SK-N-SH treated with all-trans-retinoic acid at 6 μM for 48 hours (cell line): ENCODE data around the gene LMBR1.

Experiments
- ATAC-seq: fragments of 200-7000 bp; cut with Tn5 transposase; 3 replicates; pipeline ENCODE4 v1.9.1; 2020; ENCODE audit warnings: mild to moderate bottlenecking, moderate library complexity
- ARNTL ChIP-seq: fragments of 450-650 bp; formaldehyde crosslinking; IDR thresholded peaks from 2 replicates; pipeline ENCODE4 v1.5.0; 2020; ENCODE audit warnings: low read depth, mild to moderate bottlenecking, moderate library complexity, borderline replicate concordance
- BACH2 ChIP-seq: fragments of 250-450 bp; sonication (Bioruptor Pico); IDR thresholded peaks from 2 replicates; pipeline ENCODE4 v1.9.0; 2021; ENCODE audit warnings: mild to moderate bottlenecking, borderline replicate concordance
- CREB5 ChIP-seq: fragments of 250-450 bp; sonication (Bioruptor Pico); IDR thresholded peaks from 2 replicates; pipeline ENCODE4 v1.5.1; 2020; ENCODE audit warnings: low read depth, mild to moderate bottlenecking, moderate library complexity
- CSDC2 ChIP-seq: fragments of 250-450 bp; sonication (Bioruptor Pico); IDR thresholded peaks from 2 replicates; pipeline ENCODE4 v1.5.0; 2020; ENCODE audit warnings: mild to moderate bottlenecking, moderate library complexity
- CSRNP3 ChIP-seq: fragments of 250-450 bp; sonication (Bioruptor Pico); IDR thresholded peaks from 2 replicates; pipeline ENCODE4 v1.5.1; 2021; ENCODE audit warnings: mild to moderate bottlenecking, moderate library complexity
- ESRRG ChIP-seq: fragments of 250-450 bp; sonication (Bioruptor Pico); IDR thresholded peaks from 2 replicates; pipeline ENCODE4 v1.6.1; 2021; ENCODE audit warnings: mild to moderate bottlenecking
- GLIS3 ChIP-seq: fragments of 250-450 bp; sonication (Bioruptor Pico); IDR thresholded peaks from 2 replicates; pipeline ENCODE4 v1.5.0; 2020; ENCODE audit warnings: mild to moderate bottlenecking, moderate library complexity
- ISL1 ChIP-seq: fragments of 250-450 bp; sonication (Bioruptor Pico); IDR thresholded peaks from 2 replicates; pipeline ENCODE4 v2.1.2; 2022; ENCODE audit warnings: mild to moderate bottlenecking, moderate library complexity
- OSR1 ChIP-seq: fragments of 250-450 bp; sonication (Bioruptor Pico); IDR thresholded peaks from 2 replicates; pipeline ENCODE4 v1.8.0; 2022; ENCODE audit warnings: moderate library complexity, mild to moderate bottlenecking, inconsistent platforms
- PATZ1 ChIP-seq: fragments of 250-450 bp; sonication (Bioruptor Pico); IDR thresholded peaks from 2 replicates; pipeline ENCODE4 v1.8.0; 2020; ENCODE audit warnings: mild to moderate bottlenecking, moderate library complexity, borderline replicate concordance
- PPARA ChIP-seq: fragments of 250-450 bp; sonication (Bioruptor Pico); IDR thresholded peaks from 2 replicates; pipeline ENCODE4 v1.5.0; 2020; ENCODE audit warnings: mild to moderate bottlenecking, borderline replicate concordance
- RARB ChIP-seq: fragments of 250-450 bp; sonication (Bioruptor Pico); IDR thresholded peaks from 2 replicates; pipeline ENCODE4 v1.8.0; 2021; ENCODE audit warnings: mild to moderate bottlenecking, moderate library complexity
- SNAI2 ChIP-seq: fragments of 250-450 bp; sonication (Bioruptor Pico); IDR thresholded peaks from 2 replicates; pipeline ENCODE4 v1.5.0; 2020; ENCODE audit warnings: mild to moderate bottlenecking, moderate library complexity
- TCF4 ChIP-seq: fragments of 250-450 bp; sonication (Bioruptor Pico); IDR thresholded peaks from 2 replicates; pipeline ENCODE4 v1.8.0; 2021; ENCODE audit warnings: mild to moderate bottlenecking, moderate library complexity, borderline replicate concordance
- TOX ChIP-seq: fragments of 250-450 bp; sonication (Bioruptor Pico); IDR thresholded peaks from 2 replicates; pipeline ENCODE4 v1.8.0; 2021; ENCODE audit warnings: mild to moderate bottlenecking, moderate library complexity, borderline replicate concordance
- ZC3H10 ChIP-seq: fragments of 250-450 bp; sonication (Bioruptor Pico); IDR thresholded peaks from 2 replicates; pipeline ENCODE4 v1.5.1; 2021; ENCODE audit warnings: mild to moderate bottlenecking, moderate library complexity
- ZFP3 ChIP-seq: fragments of 250-450 bp; sonication (Bioruptor Pico); IDR thresholded peaks from 2 replicates; pipeline ENCODE4 v1.5.0; 2020; ENCODE audit warnings: mild to moderate bottlenecking, moderate library complexity
- ZFP30 ChIP-seq: fragments of 450-650 bp; formaldehyde crosslinking; IDR thresholded peaks from 2 replicates; pipeline ENCODE4 v1.5.0; 2022; ENCODE audit warnings: mild to moderate bottlenecking, moderate library complexity
- ZNF565 ChIP-seq: fragments of 450-650 bp; formaldehyde crosslinking; conservative IDR thresholded peaks from 2 replicates; pipeline ENCODE4 v1.5.0; 2020; ENCODE audit warnings: low read depth, mild to moderate bottlenecking, moderate library complexity
- ZNF70 ChIP-seq: fragments of 450-650 bp; formaldehyde crosslinking; IDR thresholded peaks from 2 replicates; pipeline ENCODE4 v1.5.0; 2020; ENCODE audit warnings: mild to moderate bottlenecking, moderate library complexity
- ZNF8 ChIP-seq: fragments of 450-650 bp; formaldehyde crosslinking; IDR thresholded peaks from 2 replicates; pipeline ENCODE4 v1.5.0; 2020; ENCODE audit warnings: mild to moderate bottlenecking, moderate library complexity
- TF ChIP-seq, protein P1 (sequence below): fragments of 250-450 bp; sonication (Bioruptor Pico); IDR thresholded peaks from 2 replicates; pipeline ENCODE4 v1.5.0; 2020; ENCODE audit warnings: mild to moderate bottlenecking, moderate library complexity
- TF ChIP-seq, protein P2 (sequence below): fragments of 250-450 bp; sonication (Bioruptor Pico); IDR thresholded peaks from 2 replicates; pipeline ENCODE4 v1.8.0; 2021; ENCODE audit warnings: low read depth, mild to moderate bottlenecking, moderate library complexity, borderline replicate concordance

LMBR1 gene

GRCh38 chr7:156889089-156889488, 3.9 kb downstream of the LMBR1 start:
- no peak for TF ChIP-seq RARB (CRISPR knock-in tag)
- TF ChIP-seq BACH2 (CRISPR knock-in tag): no peak
- no peak for TF ChIP-seq ZC3H10 (CRISPR knock-in tag)
- TF ChIP-seq, protein P1, sequence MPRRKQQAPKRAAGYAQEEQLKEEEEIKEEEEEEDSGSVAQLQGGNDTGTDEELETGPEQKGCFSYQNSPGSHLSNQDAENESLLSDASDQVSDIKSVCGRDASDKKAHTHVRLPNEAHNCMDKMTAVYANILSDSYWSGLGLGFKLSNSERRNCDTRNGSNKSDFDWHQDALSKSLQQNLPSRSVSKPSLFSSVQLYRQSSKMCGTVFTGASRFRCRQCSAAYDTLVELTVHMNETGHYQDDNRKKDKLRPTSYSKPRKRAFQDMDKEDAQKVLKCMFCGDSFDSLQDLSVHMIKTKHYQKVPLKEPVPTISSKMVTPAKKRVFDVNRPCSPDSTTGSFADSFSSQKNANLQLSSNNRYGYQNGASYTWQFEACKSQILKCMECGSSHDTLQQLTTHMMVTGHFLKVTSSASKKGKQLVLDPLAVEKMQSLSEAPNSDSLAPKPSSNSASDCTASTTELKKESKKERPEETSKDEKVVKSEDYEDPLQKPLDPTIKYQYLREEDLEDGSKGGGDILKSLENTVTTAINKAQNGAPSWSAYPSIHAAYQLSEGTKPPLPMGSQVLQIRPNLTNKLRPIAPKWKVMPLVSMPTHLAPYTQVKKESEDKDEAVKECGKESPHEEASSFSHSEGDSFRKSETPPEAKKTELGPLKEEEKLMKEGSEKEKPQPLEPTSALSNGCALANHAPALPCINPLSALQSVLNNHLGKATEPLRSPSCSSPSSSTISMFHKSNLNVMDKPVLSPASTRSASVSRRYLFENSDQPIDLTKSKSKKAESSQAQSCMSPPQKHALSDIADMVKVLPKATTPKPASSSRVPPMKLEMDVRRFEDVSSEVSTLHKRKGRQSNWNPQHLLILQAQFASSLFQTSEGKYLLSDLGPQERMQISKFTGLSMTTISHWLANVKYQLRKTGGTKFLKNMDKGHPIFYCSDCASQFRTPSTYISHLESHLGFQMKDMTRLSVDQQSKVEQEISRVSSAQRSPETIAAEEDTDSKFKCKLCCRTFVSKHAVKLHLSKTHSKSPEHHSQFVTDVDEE (CRISPR knock-in tag): no peak
- TF ChIP-seq ZNF70 (CRISPR knock-in tag): no peak
- no peak for TF ChIP-seq TCF4 (CRISPR knock-in tag)
- no peak for TF ChIP-seq ZFP3 (CRISPR knock-in tag)
- no peak for TF ChIP-seq ZNF565 (CRISPR knock-in tag)
- TF ChIP-seq GLIS3 (CRISPR knock-in tag): no peak
- TF ChIP-seq TOX (CRISPR knock-in tag): no peak
- no peak for TF ChIP-seq ESRRG (CRISPR knock-in tag)
- TF ChIP-seq, protein P2, sequence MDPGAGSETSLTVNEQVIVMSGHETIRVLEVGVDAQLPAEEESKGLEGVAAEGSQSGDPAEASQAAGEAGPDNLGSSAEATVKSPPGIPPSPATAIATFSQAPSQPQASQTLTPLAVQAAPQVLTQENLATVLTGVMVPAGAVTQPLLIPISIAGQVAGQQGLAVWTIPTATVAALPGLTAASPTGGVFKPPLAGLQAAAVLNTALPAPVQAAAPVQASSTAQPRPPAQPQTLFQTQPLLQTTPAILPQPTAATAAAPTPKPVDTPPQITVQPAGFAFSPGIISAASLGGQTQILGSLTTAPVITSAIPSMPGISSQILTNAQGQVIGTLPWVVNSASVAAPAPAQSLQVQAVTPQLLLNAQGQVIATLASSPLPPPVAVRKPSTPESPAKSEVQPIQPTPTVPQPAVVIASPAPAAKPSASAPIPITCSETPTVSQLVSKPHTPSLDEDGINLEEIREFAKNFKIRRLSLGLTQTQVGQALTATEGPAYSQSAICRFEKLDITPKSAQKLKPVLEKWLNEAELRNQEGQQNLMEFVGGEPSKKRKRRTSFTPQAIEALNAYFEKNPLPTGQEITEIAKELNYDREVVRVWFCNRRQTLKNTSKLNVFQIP: no peak
- TF ChIP-seq CSDC2 (CRISPR knock-in tag): no peak
- no peak for TF ChIP-seq CSRNP3 (CRISPR knock-in tag)
- no peak for TF ChIP-seq OSR1 (CRISPR knock-in tag)
- TF ChIP-seq ZFP30 (CRISPR knock-in tag): no peak
- TF ChIP-seq CREB5 (CRISPR knock-in tag): no peak
- no peak for TF ChIP-seq PPARA
- TF ChIP-seq PATZ1 (CRISPR knock-in tag): no peak
- TF ChIP-seq SNAI2 (CRISPR knock-in tag): no peak
- TF ChIP-seq, all 23 proteins: peak for 0
- no peak for ATAC-seq

- TF ChIP-seq SNAI2 (CRISPR knock-in tag) (no peak), BACH2 (CRISPR knock-in tag) (no peak), ZFP3 (CRISPR knock-in tag) (no peak), GLIS3 (CRISPR knock-in tag) (no peak), ISL1 (CRISPR knock-in tag) (no peak), ARNTL (CRISPR knock-in tag) (no peak), CSRNP3 (CRISPR knock-in tag) (no peak), PPARA (no peak), ZC3H10 (CRISPR knock-in tag) (no peak), OSR1 (CRISPR knock-in tag) (no peak), TCF4 (CRISPR knock-in tag) (no peak), CSDC2 (CRISPR knock-in tag) (no peak), ZNF8 (no peak), ZFP30 (CRISPR knock-in tag) (no peak)
- TF ChIP-seq, protein P1 (CRISPR knock-in tag): no peak
Measured at GRCh38 chr7:156886020-156886795, 6.8 kb downstream of the LMBR1 start.

More at GRCh38 chr7:156886020-156886795, 6.8 kb downstream of the LMBR1 start:
- ATAC-seq: no peak; the same call in 2 of the 3 replicates
